Large intestine (tissue), 12 donors: ENCODE data around the gene TPM1. TPM values are rescaled to one million over a fixed set of nuclear protein-coding genes. Genes with fewer than 3 reads are reported as not detected.
"Not testable (repeated sequence)": the region's sequence is repeated elsewhere in the genome, so short reads cannot be mapped to it uniquely, and the experiment has no call there.

Source experiments
- DNase-seq, 2 donors: peaks; one replicate each; pipeline versions ENCODE4 v3.0.0 to v3.0.0-alpha.2; 2013
- H3K27ac ChIP-seq: one replicate; pipeline ENCODE4 v1.5.1; 2013; ENCODE audit warnings: low read length
- H3K27me3 ChIP-seq: 2 replicates; pipeline ENCODE4 v1.6.1; 2013; ENCODE audit warnings: low read length; ENCODE audit not compliant: control insufficient read depth, insufficient read depth
- H3K36me3 ChIP-seq: 2 replicates; pipeline ENCODE4 v1.6.1; 2013; ENCODE audit warnings: low read length; ENCODE audit not compliant: control insufficient read depth, insufficient read depth
- H3K4me1 ChIP-seq: one replicate; pipeline ENCODE4 v1.6.1; 2013; ENCODE audit warnings: low read length; ENCODE audit not compliant: control insufficient read depth, insufficient read depth
- H3K4me3 ChIP-seq: one replicate; pipeline ENCODE4 v1.5.1; 2013; ENCODE audit warnings: low read length
- H3K9me3 ChIP-seq: one replicate; pipeline ENCODE4 v1.6.1; 2013; ENCODE audit warnings: mild to moderate bottlenecking, low read depth, low read length, moderate library complexity; ENCODE audit not compliant: control insufficient read depth
- WGBS: methylation state at CpG from one replicate; pipeline ENCODE4 v1.1.5; 2013; ENCODE audit warnings: low lambda C conversion rate; ENCODE audit not compliant: insufficient coverage; 5-methylcytosine and 5-hydroxymethylcytosine counted together
- long read RNA-seq, 11 donors: transcript quantifications; one replicate each; lab custom pipeline, GENCODE V29; 2026
- polyA plus RNA-seq: library from polyadenylated mRNA; unstranded; fragments of 120-200 nt; gene quantifications from one replicate; pipeline ENCODE4 v1.2.1, GENCODE V29; 2013

The TPM1 gene
- 647 TPM for polyA plus RNA-seq
- long read RNA-seq, donor 1, transcript TPM1-201 (9 exons, 1,670 nt) = major isoform, 41 of 153 reads
- long read RNA-seq, donor 1, transcript TPM1-220 (9 exons, 977 nt) = minor isoform, 10 of 153 reads
- long read RNA-seq, donor 1, transcript TPM1-206 (9 exons, 1,717 nt) = minor isoform, 8 of 153 reads
- long read RNA-seq, donor 1, transcript TPM1-208 (8 exons, 943 nt) = minor isoform, 20 of 153 reads
- long read RNA-seq, donor 1, partial matches to known transcripts = 54 of 153 reads
- long read RNA-seq, donor 1, other reads (novel, unspliced or antisense) = 11 of 153 reads
- long read RNA-seq, donor 2, transcript TPM1-208 (8 exons, 943 nt) = minor isoform, 27 of 343 reads
- long read RNA-seq, donor 2, transcript TPM1-206 (9 exons, 1,717 nt) = minor isoform, 14 of 343 reads
- long read RNA-seq, donor 2, transcript TPM1-201 (9 exons, 1,670 nt) = major isoform, 80 of 343 reads
- long read RNA-seq, donor 2, transcript TPM1-220 (9 exons, 977 nt) = minor isoform, 17 of 343 reads
- long read RNA-seq, donor 2, partial matches to known transcripts = 156 of 343 reads
- long read RNA-seq, donor 2, other reads (novel, unspliced or antisense) = 36 of 343 reads
- long read RNA-seq, donor 3 = 0 reads
- long read RNA-seq, donor 4, transcript TPM1-208 (8 exons, 943 nt) = major isoform, 5 of 20 reads
- long read RNA-seq, donor 4, partial matches to known transcripts = 6 of 20 reads
- long read RNA-seq, donor 4, other reads (novel, unspliced or antisense) = 0 of 20 reads
- long read RNA-seq, donor 5, transcript TPM1-206 (9 exons, 1,717 nt) = minor isoform, 12 of 176 reads
- long read RNA-seq, donor 5, transcript TPM1-208 (8 exons, 943 nt) = minor isoform, 14 of 176 reads
- long read RNA-seq, donor 5, transcript TPM1-220 (9 exons, 977 nt) = minor isoform, 19 of 176 reads
- long read RNA-seq, donor 5, transcript TPM1-201 (9 exons, 1,670 nt) = major isoform, 52 of 176 reads
- long read RNA-seq, donor 5, partial matches to known transcripts = 50 of 176 reads
- long read RNA-seq, donor 5, other reads (novel, unspliced or antisense) = 19 of 176 reads
- long read RNA-seq, donor 6, transcript TPM1-201 (9 exons, 1,670 nt) = major isoform, 120 of 436 reads
- long read RNA-seq, donor 6, transcript TPM1-206 (9 exons, 1,717 nt) = minor isoform, 9 of 436 reads
- long read RNA-seq, donor 6, transcript TPM1-220 (9 exons, 977 nt) = minor isoform, 22 of 436 reads
- long read RNA-seq, donor 6, transcript TPM1-208 (8 exons, 943 nt) = minor isoform, 17 of 436 reads
- long read RNA-seq, donor 6, partial matches to known transcripts = 203 of 436 reads
- long read RNA-seq, donor 6, other reads (novel, unspliced or antisense) = 48 of 436 reads
- long read RNA-seq, donor 7, transcript TPM1-201 (9 exons, 1,670 nt) = major isoform, 67 of 350 reads
- long read RNA-seq, donor 7, transcript TPM1-219 (9 exons, 933 nt) = minor isoform, 12 of 350 reads
- long read RNA-seq, donor 7, transcript TPM1-220 (9 exons, 977 nt) = minor isoform, 20 of 350 reads
- long read RNA-seq, donor 7, transcript TPM1-206 (9 exons, 1,717 nt) = minor isoform, 17 of 350 reads
- long read RNA-seq, donor 7, partial matches to known transcripts = 184 of 350 reads
- long read RNA-seq, donor 7, other reads (novel, unspliced or antisense) = 25 of 350 reads
- long read RNA-seq, donor 8, transcript TPM1-208 (8 exons, 943 nt) = minor isoform, 29 of 440 reads
- long read RNA-seq, donor 8, transcript TPM1-206 (9 exons, 1,717 nt) = minor isoform, 14 of 440 reads
- long read RNA-seq, donor 8, transcript TPM1-220 (9 exons, 977 nt) = minor isoform, 16 of 440 reads
- long read RNA-seq, donor 8, transcript TPM1-201 (9 exons, 1,670 nt) = major isoform, 88 of 440 reads
- long read RNA-seq, donor 8, partial matches to known transcripts = 221 of 440 reads
- long read RNA-seq, donor 8, other reads (novel, unspliced or antisense) = 35 of 440 reads
- long read RNA-seq, donor 9, transcript TPM1-206 (9 exons, 1,717 nt) = minor isoform, 10 of 413 reads
- long read RNA-seq, donor 9, transcript TPM1-208 (8 exons, 943 nt) = minor isoform, 28 of 413 reads
- long read RNA-seq, donor 9, transcript TPM1-220 (9 exons, 977 nt) = minor isoform, 18 of 413 reads
- long read RNA-seq, donor 9, transcript TPM1-201 (9 exons, 1,670 nt) = major isoform, 106 of 413 reads
- long read RNA-seq, donor 9, partial matches to known transcripts = 181 of 413 reads
- long read RNA-seq, donor 9, other reads (novel, unspliced or antisense) = 45 of 413 reads
- long read RNA-seq, donor 10, transcript TPM1-206 (9 exons, 1,717 nt) = minor isoform, 6 of 329 reads
- long read RNA-seq, donor 10, transcript TPM1-220 (9 exons, 977 nt) = minor isoform, 21 of 329 reads
- long read RNA-seq, donor 10, transcript TPM1-208 (8 exons, 943 nt) = minor isoform, 32 of 329 reads
- long read RNA-seq, donor 10, transcript TPM1-201 (9 exons, 1,670 nt) = major isoform, 81 of 329 reads
- long read RNA-seq, donor 10, partial matches to known transcripts = 131 of 329 reads
- long read RNA-seq, donor 10, other reads (novel, unspliced or antisense) = 44 of 329 reads
- long read RNA-seq, donor 11, transcript TPM1-208 (8 exons, 943 nt) = minor isoform, 18 of 326 reads
- long read RNA-seq, donor 11, transcript TPM1-206 (9 exons, 1,717 nt) = minor isoform, 12 of 326 reads
- long read RNA-seq, donor 11, transcript TPM1-201 (9 exons, 1,670 nt) = major isoform, 87 of 326 reads
- long read RNA-seq, donor 11, transcript TPM1-220 (9 exons, 977 nt) = minor isoform, 25 of 326 reads
- long read RNA-seq, donor 11, partial matches to known transcripts = 143 of 326 reads
- long read RNA-seq, donor 11, other reads (novel, unspliced or antisense) = 22 of 326 reads

DNA sequence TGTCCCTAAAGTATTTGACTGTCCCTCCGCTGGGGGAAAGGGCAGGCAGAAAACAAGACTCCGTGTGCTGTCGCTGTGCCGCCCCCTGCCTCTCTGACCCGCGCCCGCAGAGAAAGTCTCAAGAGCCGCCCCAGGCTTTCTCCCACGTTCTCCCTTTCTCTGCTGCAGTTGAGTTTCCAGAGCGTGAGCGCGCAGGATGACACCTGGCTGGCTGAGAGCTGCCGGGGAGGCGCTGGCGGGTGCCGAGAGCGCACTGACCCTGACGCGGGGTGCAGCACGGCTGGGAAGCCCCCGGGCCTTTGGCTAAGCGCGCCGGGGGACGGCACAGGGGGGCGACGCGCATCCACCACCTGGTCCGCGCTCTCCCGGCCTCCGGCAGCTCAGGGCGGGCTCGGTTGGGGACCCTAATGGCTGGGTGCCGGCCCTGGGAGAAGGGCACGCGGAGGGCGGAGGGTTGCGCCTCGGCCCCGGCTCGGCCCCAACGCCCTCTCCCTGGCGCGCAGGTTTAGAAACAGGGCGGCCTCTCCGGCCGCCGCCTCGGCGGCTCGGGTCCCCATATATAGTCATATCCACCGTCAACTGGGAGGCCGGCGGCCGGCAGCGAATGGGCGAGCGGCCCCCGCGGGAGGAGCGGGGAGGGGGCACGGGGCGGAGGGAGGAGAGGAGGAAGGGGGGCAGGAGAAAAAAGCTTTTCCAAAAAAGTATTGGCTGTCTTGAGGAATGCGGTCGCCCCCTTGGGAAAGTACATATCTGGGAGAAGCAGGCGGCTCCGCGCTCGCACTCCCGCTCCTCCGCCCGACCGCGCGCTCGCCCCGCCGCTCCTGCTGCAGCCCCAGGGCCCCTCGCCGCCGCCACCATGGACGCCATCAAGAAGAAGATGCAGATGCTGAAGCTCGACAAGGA is at the start of gene TPM1:
Gene TPM1 (plus strand): TSS at position 774 of the 903 bp plus-strand sequence. CDS start 83 bp downstream, at position 857.
- H3K4me3 ChIP-seq = peak within 1 kb of the TSS; percentile 63
- peaks cover 2% of the 10 kb centered on the region for H3K4me1 ChIP-seq
- WGBS = no CpG with 5 or more reads among the region's 84 CpGs
- DNase-seq = peak; percentile 44 to 71
- peak within 1 kb of the TSS; percentile 71 for H3K27ac ChIP-seq
- peaks cover 6% of the 10 kb centered on the region for H3K36me3 ChIP-seq
- peaks cover 43% of the 10 kb centered on the region for H3K27me3 ChIP-seq
- H3K9me3 ChIP-seq = peaks cover 5% of the 10 kb centered on the region

- no peaks in the 10 kb centered on the region for H3K27me3 ChIP-seq
- no peak for DNase-seq
- no peak overlapping the region for H3K4me3 ChIP-seq
- no peaks in the 10 kb centered on the region for H3K9me3 ChIP-seq
- no peak overlapping the region for H3K27ac ChIP-seq
- no peaks in the 10 kb centered on the region for H3K36me3 ChIP-seq
- peaks cover 7% of the 10 kb centered on the region for H3K4me1 ChIP-seq
- 86% methylated on average over 2 of the region's 7 CpGs for WGBS
Measured at GRCh38 chr15:62993066-62993465, 49.5 kb upstream of the TPM1 start.

- 80% methylated on average over 1 of the region's 4 CpGs for WGBS
- H3K4me1 ChIP-seq = peaks cover 13% of the 10 kb centered on the region
- H3K36me3 ChIP-seq, DNase-seq, H3K27ac ChIP-seq, H3K4me3 ChIP-seq, H3K9me3 ChIP-seq, H3K27me3 ChIP-seq: not testable (repeated sequence)
Measured at GRCh38 chr15:62993632-62994031, 48.9 kb upstream of the TPM1 start.

GRCh38 chr15:62994439-62994838 is 48.1 kb upstream of the TPM1 start:
- no peaks in the 10 kb centered on the region for H3K36me3 ChIP-seq
- no peak for DNase-seq
- H3K27me3 ChIP-seq = no peaks in the 10 kb centered on the region
- WGBS = no CpG with 5 or more reads among the region's 4 CpGs
- H3K9me3 ChIP-seq = no peaks in the 10 kb centered on the region
- peaks cover 21% of the 10 kb centered on the region for H3K4me1 ChIP-seq
- no peak overlapping the region for H3K27ac ChIP-seq
- no peak overlapping the region for H3K4me3 ChIP-seq

DNA sequence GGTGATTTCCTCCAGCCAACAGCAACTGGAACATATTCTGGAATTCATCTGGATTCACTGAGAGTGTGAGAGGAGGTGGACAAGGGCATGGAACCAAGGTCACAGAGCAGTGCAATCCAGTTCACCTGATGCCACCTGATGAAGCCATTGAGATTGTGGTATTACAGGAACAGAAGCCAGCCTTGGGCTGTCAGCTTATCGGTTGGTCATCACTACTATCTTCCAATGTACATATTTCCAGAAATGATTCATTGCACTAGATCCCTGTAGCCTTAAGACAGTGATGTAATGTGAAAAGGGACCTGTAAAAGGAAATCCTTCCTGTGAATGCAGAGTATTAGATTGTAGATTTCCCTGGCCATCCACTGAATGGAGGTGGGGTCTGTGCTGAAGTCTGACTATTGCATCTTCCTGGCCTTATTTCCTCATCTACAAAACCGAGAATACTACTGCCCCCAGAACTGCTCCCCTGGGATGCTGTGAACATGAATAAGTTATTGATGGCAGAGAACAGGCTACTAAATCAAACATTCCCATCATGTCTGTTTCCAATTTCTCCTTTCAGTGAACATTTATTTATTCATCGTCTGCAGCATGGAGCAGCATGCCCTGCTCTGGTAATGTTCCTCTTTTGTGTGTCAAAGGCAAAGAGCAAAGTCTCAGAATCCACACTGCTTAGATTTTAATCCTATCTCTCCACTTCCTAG is 47.4 kb upstream of the TPM1 start:
- no peak for DNase-seq
- no peaks in the 10 kb centered on the region for H3K27me3 ChIP-seq
- WGBS = 33% methylated on average over 1 of the region's 3 CpGs

GRCh38 chr15:62997441-62997840 is 45.1 kb upstream of the TPM1 start:
- no peak overlapping the region for H3K4me3 ChIP-seq
- no CpG with 5 or more reads among the region's 3 CpGs for WGBS
- DNase-seq = no peak

More for the DNA sequence above, 47.4 kb upstream of the TPM1 start:
- H3K9me3 ChIP-seq = no peaks in the 10 kb centered on the region
- no peaks in the 10 kb centered on the region for H3K36me3 ChIP-seq
- H3K27ac ChIP-seq = no peak overlapping the region
- no peak overlapping the region for H3K4me3 ChIP-seq
- peaks cover 24% of the 10 kb centered on the region for H3K4me1 ChIP-seq

GRCh38 chr15:62998262-62998890 is 44.2 kb upstream of the TPM1 start:
- no peaks in the 10 kb centered on the region for H3K9me3 ChIP-seq
- no CpG with 5 or more reads among the region's 6 CpGs for WGBS
- DNase-seq = peak; percentile 35 to 75
- H3K36me3 ChIP-seq = no peaks in the 10 kb centered on the region
- no peak overlapping the region for H3K4me3 ChIP-seq
- no peaks in the 10 kb centered on the region for H3K27me3 ChIP-seq
- H3K27ac ChIP-seq = peak overlapping the region; percentile 40
- peaks cover 24% of the 10 kb centered on the region for H3K4me1 ChIP-seq

More at GRCh38 chr15:62997441-62997840, 45.1 kb upstream of the TPM1 start:
- no peaks in the 10 kb centered on the region for H3K9me3 ChIP-seq
- H3K27me3 ChIP-seq = no peaks in the 10 kb centered on the region
- H3K36me3 ChIP-seq = no peaks in the 10 kb centered on the region
- no peak overlapping the region for H3K27ac ChIP-seq
- H3K4me1 ChIP-seq = peaks cover 24% of the 10 kb centered on the region
